A673 (cell line): ENCODE measurements around the gene CDH7. TPM values are rescaled to one million over a fixed set of nuclear protein-coding genes. Genes with fewer than 3 reads are reported as not detected.

Source experiments
- BruUV-seq: library from RNA; stranded (reverse); fragments of 400-500 nt; replicated peaks from 2 replicates; lab custom pipeline; 2021; lab: Mats Ljungman, UMichigan
- CTCF ChIA-PET: fragments of 300-600 bp; sonication (Branson Sonifier 250); formaldehyde crosslinking; loops from one replicate; lab custom pipeline; 2022; ENCODE audit warnings: antibody characterized with exemption; lab: Charles Lee
- POLR2A ChIA-PET: fragments of 300-600 bp; sonication (Branson Sonifier 250); formaldehyde crosslinking; loops from one replicate; lab custom pipeline; 2022; ENCODE audit warnings: antibody characterized with exemption; ENCODE audit not compliant: low non-redundant PET; lab: Charles Lee
- DNase-seq: peaks from one replicate; pipeline ENCODE4 v3.0.0-alpha.2; 2015; ENCODE audit warnings: low spot score
- H3K27ac ChIP-seq: fragments of 200-600 bp; sonication (generic); 2 replicates; pipeline ENCODE4 v1.5.1; 2016; ENCODE audit warnings: mixed run types, low read depth, mild to moderate bottlenecking, mixed read lengths, antibody characterized with exemption, low read length; ENCODE audit not compliant: poor library complexity, severe bottlenecking
- H3K27me3 ChIP-seq: fragments of 200-600 bp; sonication (generic); replicated peaks from 2 replicates; pipeline ENCODE4 v1.6.1; 2017; ENCODE audit warnings: mixed run types, low read depth, mild to moderate bottlenecking, mixed read lengths, antibody characterized with exemption, low read length; ENCODE audit not compliant: insufficient read depth, poor library complexity
- H3K36me3 ChIP-seq: fragments of 200-600 bp; sonication (generic); 2 replicates; pipeline ENCODE4 v1.6.1; 2016; ENCODE audit warnings: mixed run types, mild to moderate bottlenecking, mixed read lengths, antibody characterized with exemption, low read length; ENCODE audit not compliant: insufficient read depth, poor library complexity, severe bottlenecking
- H3K4me1 ChIP-seq: fragments of 200-600 bp; sonication (generic); 2 replicates; pipeline ENCODE4 v1.6.1; 2017; ENCODE audit warnings: mixed run types, mild to moderate bottlenecking, mixed read lengths, antibody characterized with exemption, low read length; ENCODE audit not compliant: insufficient read depth, poor library complexity, severe bottlenecking
- H3K4me3 ChIP-seq: fragments of 200-600 bp; sonication (generic); 2 replicates; pipeline ENCODE4 v1.5.1; 2016; ENCODE audit warnings: low read depth, mixed run types, mild to moderate bottlenecking, mixed read lengths, low read length; ENCODE audit not compliant: poor library complexity, severe bottlenecking
- H3K9me3 ChIP-seq: fragments of 200-600 bp; sonication (generic); 2 replicates; pipeline ENCODE4 v1.6.1; 2016; ENCODE audit warnings: mixed run types, low read depth, mild to moderate bottlenecking, mixed read lengths, antibody characterized with exemption, low read length; ENCODE audit not compliant: poor library complexity, severe bottlenecking
- CTCF ChIP-seq: fragments of 300-800, 200-600 bp; sonication (generic); conservative IDR thresholded peaks from 2 replicates; pipeline ENCODE4 v1.5.1; 2017; ENCODE audit warnings: low read depth, mild to moderate bottlenecking, antibody characterized with exemption, low read length, moderate library complexity, mixed read lengths
- EZH2 ChIP-seq: fragments of 200-600 bp; sonication (generic); IDR thresholded peaks from 2 replicates; pipeline ENCODE4 v1.6.1; 2017; ENCODE audit warnings: borderline replicate concordance, low read depth, mild to moderate bottlenecking, mixed read lengths, antibody characterized with exemption, low read length; ENCODE audit not compliant: poor library complexity, severe bottlenecking
- intact Hi-C: fragments of 100-400 bp; cut with micrococcal nuclease; formaldehyde crosslinking; loops from one replicate; pipeline ENCODE4 v1.10.0; 2022; ENCODE audit not compliant: unreplicated experiment
- total RNA-seq: library from RNA; stranded (reverse); gene quantifications from 2 replicates; pipeline ENCODE4 v1.2.3, GENCODE V29; 2021

CDH7 gene
- total RNA-seq, 1 experiment from 2014 or later: 2.1 TPM

- Histone ChIP-seq H3K27ac (no peak overlapping the region), H3K4me1 (no peaks in the 10 kb centered on the region), H3K4me3 (no peak overlapping the region), H3K9me3 (no peaks in the 10 kb centered on the region), H3K36me3 (no peaks in the 10 kb centered on the region), H3K27me3 (no peaks in the 10 kb centered on the region)
- ChIA-PET CTCF (no interaction called here), POLR2A (no interaction called here)
- TF ChIP-seq EZH2: no peak
- no peak for TF ChIP-seq CTCF
- intact Hi-C loops: no loop called here
- no TSS peak for BruUV-seq
- no peak for DNase-seq
These were observed 146.5 kb downstream of the CDH7 start for GRCh38 chr18:65897292-65897691.

GRCh38 chr18:65901522-65901921, 150.7 kb downstream of the CDH7 start:
- Histone ChIP-seq H3K27me3 (no peaks in the 10 kb centered on the region), H3K9me3 (no peaks in the 10 kb centered on the region), H3K4me3 (no peak overlapping the region), H3K36me3 (no peaks in the 10 kb centered on the region), H3K4me1 (peaks cover 3% of the 10 kb centered on the region), H3K27ac (no peak overlapping the region)
- CTCF ChIA-PET: no interaction called here
- TF ChIP-seq CTCF: no peak
- TF ChIP-seq EZH2: no peak
- POLR2A ChIA-PET: no interaction called here
- no peak for DNase-seq
- no TSS peak for BruUV-seq
- intact Hi-C loops: no loop called here

GRCh38 chr18:65906621-65907034, 155.8 kb downstream of the CDH7 start:
- no peak overlapping the region for H3K4me3 ChIP-seq
- no peak overlapping the region for H3K27ac ChIP-seq
- no peaks in the 10 kb centered on the region for H3K9me3 ChIP-seq
- no peaks in the 10 kb centered on the region for H3K27me3 ChIP-seq
- ChIA-PET POLR2A (no interaction called here), CTCF (no interaction called here)
- intact Hi-C loops: no loop called here
- TF ChIP-seq CTCF (no peak), EZH2 (no peak)
- no peaks in the 10 kb centered on the region for H3K36me3 ChIP-seq
- DNase-seq: no peak
- no TSS peak for BruUV-seq
- H3K4me1 ChIP-seq: peaks cover 3% of the 10 kb centered on the region
